ENCODE measurements around the gene PAN2. TPM values are rescaled to one million over a fixed set of nuclear protein-coding genes. Genes with fewer than 3 reads are reported as not detected.
"Not testable (repeated sequence)": the region's sequence is repeated elsewhere in the genome, so short reads cannot be mapped to it uniquely, and the experiment has no call there.

Gene PAN2
- total and polyA plus RNA-seq, 12 donors = 19.6 to 124 (median 69.6) TPM

DNA sequence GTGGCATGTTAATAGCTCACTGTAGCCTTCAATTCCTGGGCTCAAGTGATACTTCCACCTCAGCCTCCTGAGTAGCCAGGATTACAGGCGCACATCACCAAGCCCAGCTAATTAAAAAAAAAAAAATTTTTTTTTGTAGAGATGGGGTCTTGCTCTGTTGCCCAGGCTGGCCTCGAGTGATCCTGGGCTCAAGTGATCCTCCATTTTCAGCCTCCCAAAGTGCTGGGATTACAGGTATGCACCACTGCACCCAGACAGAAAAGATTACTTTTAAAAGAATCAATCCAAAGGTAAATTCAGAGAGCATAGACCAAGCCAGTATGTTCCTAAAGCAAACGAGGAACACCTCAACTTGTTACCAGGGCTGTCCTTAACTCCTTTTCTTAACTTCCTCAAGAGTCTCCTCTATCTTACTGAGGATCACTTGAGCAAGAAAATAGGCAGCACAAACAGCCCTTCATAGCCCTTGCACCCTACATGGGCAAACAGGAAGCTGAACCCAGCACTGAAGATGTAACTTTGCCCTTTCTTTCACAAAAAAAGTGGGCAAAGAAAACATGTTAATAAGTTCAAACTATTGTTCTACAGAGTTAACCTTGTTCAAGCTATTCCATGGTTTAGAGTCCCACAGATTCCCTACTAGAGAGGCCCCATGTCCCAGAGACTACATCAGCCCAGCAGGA is 45.0 kb downstream of the PAN2 start:
- TF ChIP-seq, protein P1, sequence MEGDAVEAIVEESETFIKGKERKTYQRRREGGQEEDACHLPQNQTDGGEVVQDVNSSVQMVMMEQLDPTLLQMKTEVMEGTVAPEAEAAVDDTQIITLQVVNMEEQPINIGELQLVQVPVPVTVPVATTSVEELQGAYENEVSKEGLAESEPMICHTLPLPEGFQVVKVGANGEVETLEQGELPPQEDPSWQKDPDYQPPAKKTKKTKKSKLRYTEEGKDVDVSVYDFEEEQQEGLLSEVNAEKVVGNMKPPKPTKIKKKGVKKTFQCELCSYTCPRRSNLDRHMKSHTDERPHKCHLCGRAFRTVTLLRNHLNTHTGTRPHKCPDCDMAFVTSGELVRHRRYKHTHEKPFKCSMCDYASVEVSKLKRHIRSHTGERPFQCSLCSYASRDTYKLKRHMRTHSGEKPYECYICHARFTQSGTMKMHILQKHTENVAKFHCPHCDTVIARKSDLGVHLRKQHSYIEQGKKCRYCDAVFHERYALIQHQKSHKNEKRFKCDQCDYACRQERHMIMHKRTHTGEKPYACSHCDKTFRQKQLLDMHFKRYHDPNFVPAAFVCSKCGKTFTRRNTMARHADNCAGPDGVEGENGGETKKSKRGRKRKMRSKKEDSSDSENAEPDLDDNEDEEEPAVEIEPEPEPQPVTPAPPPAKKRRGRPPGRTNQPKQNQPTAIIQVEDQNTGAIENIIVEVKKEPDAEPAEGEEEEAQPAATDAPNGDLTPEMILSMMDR (IDR thresholded peaks at IDR 0.05) = no peak
- no peak for TF ChIP-seq POLR2A (IDR thresholded peaks at IDR 0.05)
- DNase-seq = no peak
- Histone ChIP-seq H3K9me3 (replicated peaks in 1 of 3) (no peaks in the 10 kb centered on the region), H3K4me1 (replicated peaks in 1 of 2) (peaks cover 6 to 30% of the 10 kb centered on the region in 2 donors), H3K27me3 (no peaks in the 10 kb centered on the region), H3K4me3 (no peak overlapping the region), H3K36me3 (replicated peaks in 1 of 2) (peaks cover 0 to 37% of the 10 kb centered on the region in 2 donors), H3K27ac (peak overlapping the region in 1 of 5 donors; percentile 4)
- 81 to 88% (median 83%) methylated on average over 3 of the region's 3 CpGs for WGBS, 4 donors
- intact Hi-C loops (cut with DNase I) = no loop called here

DNA sequence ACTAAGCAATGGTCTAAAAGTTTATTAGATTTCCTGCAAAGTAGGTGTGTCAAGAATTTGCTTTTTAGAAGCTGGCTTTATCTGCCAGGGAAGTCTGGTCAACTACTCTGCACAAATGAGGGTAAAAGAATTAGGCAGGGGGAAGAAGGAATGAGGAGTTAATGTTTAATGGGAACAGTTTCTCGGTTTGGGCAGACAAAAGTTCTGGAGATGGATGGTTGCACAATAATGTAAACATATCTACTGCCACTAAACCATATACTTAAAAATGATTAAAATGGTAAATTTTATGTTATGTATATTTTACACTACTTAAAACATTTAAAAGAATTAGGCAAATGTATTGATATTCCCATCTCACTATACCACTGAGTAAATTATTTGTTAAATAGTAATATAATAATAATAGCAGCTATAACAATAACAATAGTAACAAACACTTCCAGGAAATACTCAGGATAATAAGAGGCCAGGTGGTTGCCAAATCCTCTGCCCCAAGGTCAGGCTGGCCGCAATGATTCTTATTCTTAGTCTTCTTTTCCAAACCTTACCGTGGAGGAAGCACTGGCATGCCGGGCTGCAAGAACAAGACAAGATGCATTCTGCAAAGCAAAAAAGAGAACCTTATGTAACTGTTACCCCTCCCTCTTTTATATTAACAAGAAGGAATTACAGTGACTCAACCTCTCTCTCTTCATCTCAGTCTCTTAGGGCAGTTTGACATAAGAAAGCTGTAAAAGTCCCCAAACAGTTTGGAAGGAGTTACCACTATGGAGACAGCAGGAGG is 47.6 kb downstream of the PAN2 start:
- Histone ChIP-seq H3K4me3 (no peak overlapping the region), H3K27me3 (no peaks in the 10 kb centered on the region), H3K36me3 (replicated peaks in 1 of 2) (peaks cover 0 to 59% of the 10 kb centered on the region in 2 donors), H3K9me3 (replicated peaks in 1 of 3) (no peaks in the 10 kb centered on the region), H3K4me1 (replicated peaks in 1 of 2) (peaks cover 6 to 30% of the 10 kb centered on the region in 2 donors), H3K27ac (peak overlapping the region in 2 of 5 donors; percentile 10 to 28)
- 27 to 36% (median 30%) methylated on average over 4 of the region's 4 CpGs for WGBS, 4 donors
- DNase-seq = peak in 3 of 7 donors; percentile 31 to 70 (median 45)
- no peak for TF ChIP-seq POLR2A (IDR thresholded peaks at IDR 0.05)
- TF ChIP-seq, protein P1 (IDR thresholded peaks at IDR 0.05) = no peak
- intact Hi-C loops (cut with DNase I) = no loop called here

DNA sequence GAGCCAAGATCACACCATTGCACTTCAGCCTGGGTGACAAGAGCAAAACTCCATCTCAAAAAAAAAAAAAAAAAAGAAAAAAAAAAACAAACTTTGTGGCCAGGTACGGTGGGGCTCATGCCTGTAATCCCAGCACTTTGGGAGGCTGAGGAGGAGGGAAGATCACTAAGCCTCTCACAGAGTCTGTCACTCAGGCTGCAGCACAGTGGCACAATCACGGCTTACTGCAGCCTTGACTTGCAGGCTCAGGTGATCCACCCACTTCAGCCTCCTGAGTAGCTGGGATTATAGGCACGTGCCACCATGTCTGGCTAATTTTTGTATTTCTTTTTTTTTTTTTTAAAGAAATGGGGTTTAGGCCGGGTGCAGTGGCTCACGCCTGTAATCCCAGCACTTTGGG is 49.5 kb downstream of the PAN2 start:
- Histone ChIP-seq H3K4me1 (replicated peaks in 1 of 2) (peaks cover 6 to 30% of the 10 kb centered on the region in 2 donors), H3K36me3 (replicated peaks in 1 of 2) (peaks cover 0 to 68% of the 10 kb centered on the region in 2 donors)
- intact Hi-C loops (cut with DNase I); H3K27me3 ChIP-seq; H3K27ac ChIP-seq; H3K9me3 ChIP-seq (replicated peaks in 1 of 3); H3K4me3 ChIP-seq; DNase-seq: not testable (repeated sequence)
- whole genome bisulfite sequencing, 4 donors = 79 to 83% (median 81%) methylated on average over 5 of the region's 5 CpGs

DNA sequence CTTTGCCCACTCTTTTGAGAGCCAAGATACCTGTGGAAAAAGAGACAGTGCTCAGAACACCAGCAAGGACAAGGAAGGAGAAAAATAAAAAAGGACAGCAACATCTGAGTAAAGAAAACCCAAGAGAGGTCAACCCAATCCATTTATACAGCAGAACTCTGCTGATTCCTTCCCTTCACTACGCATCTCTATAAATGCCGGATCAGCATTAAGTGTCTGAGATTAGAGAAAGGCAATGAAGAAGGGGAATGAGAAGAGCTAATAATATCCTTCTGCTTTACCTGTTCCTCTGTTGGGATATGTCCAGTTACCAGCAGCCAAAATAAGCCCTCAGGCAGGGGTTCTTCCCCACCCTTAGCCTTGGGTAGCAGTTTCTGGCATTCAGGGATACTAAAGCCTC is 51.2 kb downstream of the PAN2 start:
- no peak overlapping the region for H3K4me3 ChIP-seq
- peaks cover 0 to 85% of the 10 kb centered on the region in 2 donors for H3K36me3 ChIP-seq (replicated peaks in 1 of 2)
- intact Hi-C loops (cut with DNase I) = no loop called here
- peaks cover 6 to 20% of the 10 kb centered on the region in 2 donors for H3K4me1 ChIP-seq (replicated peaks in 1 of 2)
- H3K9me3 ChIP-seq (replicated peaks in 1 of 3) = no peaks in the 10 kb centered on the region
- H3K27ac ChIP-seq = peak overlapping the region in 2 of 5 donors; percentile 8 to 52
- no peak for DNase-seq
- TF ChIP-seq, protein P1 (IDR thresholded peaks at IDR 0.05) = no peak
- no peak for TF ChIP-seq POLR2A (IDR thresholded peaks at IDR 0.05)
- WGBS, 4 donors = 83 to 94% (median 89%) methylated on average over 2 of the region's 2 CpGs
- H3K27me3 ChIP-seq = no peaks in the 10 kb centered on the region
